RWPE2 (cell line): ENCODE results near the gene TECTA.

Experiments
- ATAC-seq: fragments of 200-7000 bp; cut with Tn5 transposase; 3 replicates; pipeline ENCODE4 v1.9.1; 2021; ENCODE audit warnings: low read depth
- DNase-seq: peaks from one replicate; pipeline ENCODE4 v3.0.0-alpha.2; 2020; ENCODE audit warnings: low spot score
- H3K27ac ChIP-seq: fragments of 450-650 bp; 2 replicates; pipeline ENCODE4 v1.5.1; 2017; ENCODE audit warnings: mild to moderate bottlenecking; ENCODE audit not compliant: poor library complexity, severe bottlenecking
- H3K27me3 ChIP-seq: fragments of 250-450 bp; sonication (Bioruptor Pico); 2 replicates; pipeline ENCODE4 v1.5.1; 2021; ENCODE audit warnings: mild to moderate bottlenecking, moderate library complexity; ENCODE audit not compliant: insufficient read depth, poor library complexity, severe bottlenecking
- H3K36me3 ChIP-seq: fragments of 250-450 bp; sonication (Bioruptor Pico); 2 replicates; pipeline ENCODE4 v1.5.1; 2020; ENCODE audit warnings: low read depth, mild to moderate bottlenecking, moderate library complexity
- H3K4me1 ChIP-seq: fragments of 250-450 bp; sonication (Bioruptor Pico); 2 replicates; pipeline ENCODE4 v1.5.1; 2021; ENCODE audit warnings: mild to moderate bottlenecking, moderate library complexity; ENCODE audit not compliant: insufficient read depth, poor library complexity, severe bottlenecking
- H3K4me3 ChIP-seq: fragments of 250-450 bp; sonication (Bioruptor Pico); 2 replicates; pipeline ENCODE4 v1.5.1; 2021; ENCODE audit warnings: mild to moderate bottlenecking, moderate library complexity; ENCODE audit not compliant: severe bottlenecking
- H3K9me3 ChIP-seq: fragments of 250-450 bp; sonication (Bioruptor Pico); 2 replicates; pipeline ENCODE4 v1.5.1; 2021; ENCODE audit warnings: mild to moderate bottlenecking, moderate library complexity; ENCODE audit not compliant: severe bottlenecking
- TF ChIP-seq, protein P1 (sequence below): fragments of 450-650 bp; IDR thresholded peaks from one replicate; pipeline ENCODE4 v1.5.1; 2017; ENCODE audit warnings: mild to moderate bottlenecking, moderate library complexity; ENCODE audit not compliant: poor library complexity, severe bottlenecking

The TECTA gene

DNA sequence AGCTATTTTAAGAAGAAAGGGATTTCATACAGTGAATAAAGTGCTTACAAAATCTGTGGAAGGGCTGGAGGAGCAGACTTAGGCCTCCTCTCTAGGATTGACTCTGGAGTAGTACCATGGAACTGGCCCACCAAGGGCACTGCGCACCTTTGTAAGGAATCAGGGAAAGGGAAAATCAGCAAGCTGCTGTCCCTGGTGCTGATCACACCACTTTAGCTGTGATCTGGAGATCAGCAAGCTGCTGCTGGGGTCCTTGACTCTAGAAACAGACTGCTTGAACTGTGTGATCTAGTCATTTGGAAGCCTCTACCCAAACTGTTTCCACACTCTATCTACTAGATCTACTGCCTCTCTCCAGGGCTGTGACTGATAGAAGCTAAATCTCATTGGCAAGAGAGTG is 18.4 kb upstream of the TECTA start:
- DNase-seq = no peak
- no peak overlapping the region for H3K4me3 ChIP-seq
- TF ChIP-seq, protein P1, sequence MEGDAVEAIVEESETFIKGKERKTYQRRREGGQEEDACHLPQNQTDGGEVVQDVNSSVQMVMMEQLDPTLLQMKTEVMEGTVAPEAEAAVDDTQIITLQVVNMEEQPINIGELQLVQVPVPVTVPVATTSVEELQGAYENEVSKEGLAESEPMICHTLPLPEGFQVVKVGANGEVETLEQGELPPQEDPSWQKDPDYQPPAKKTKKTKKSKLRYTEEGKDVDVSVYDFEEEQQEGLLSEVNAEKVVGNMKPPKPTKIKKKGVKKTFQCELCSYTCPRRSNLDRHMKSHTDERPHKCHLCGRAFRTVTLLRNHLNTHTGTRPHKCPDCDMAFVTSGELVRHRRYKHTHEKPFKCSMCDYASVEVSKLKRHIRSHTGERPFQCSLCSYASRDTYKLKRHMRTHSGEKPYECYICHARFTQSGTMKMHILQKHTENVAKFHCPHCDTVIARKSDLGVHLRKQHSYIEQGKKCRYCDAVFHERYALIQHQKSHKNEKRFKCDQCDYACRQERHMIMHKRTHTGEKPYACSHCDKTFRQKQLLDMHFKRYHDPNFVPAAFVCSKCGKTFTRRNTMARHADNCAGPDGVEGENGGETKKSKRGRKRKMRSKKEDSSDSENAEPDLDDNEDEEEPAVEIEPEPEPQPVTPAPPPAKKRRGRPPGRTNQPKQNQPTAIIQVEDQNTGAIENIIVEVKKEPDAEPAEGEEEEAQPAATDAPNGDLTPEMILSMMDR = no peak
- no peaks in the 10 kb centered on the region for H3K4me1 ChIP-seq
- H3K27ac ChIP-seq = no peak overlapping the region
- H3K9me3 ChIP-seq = no peaks in the 10 kb centered on the region
- peaks cover 12% of the 10 kb centered on the region for H3K36me3 ChIP-seq
- no peaks in the 10 kb centered on the region for H3K27me3 ChIP-seq
- ATAC-seq = no peak

DNA sequence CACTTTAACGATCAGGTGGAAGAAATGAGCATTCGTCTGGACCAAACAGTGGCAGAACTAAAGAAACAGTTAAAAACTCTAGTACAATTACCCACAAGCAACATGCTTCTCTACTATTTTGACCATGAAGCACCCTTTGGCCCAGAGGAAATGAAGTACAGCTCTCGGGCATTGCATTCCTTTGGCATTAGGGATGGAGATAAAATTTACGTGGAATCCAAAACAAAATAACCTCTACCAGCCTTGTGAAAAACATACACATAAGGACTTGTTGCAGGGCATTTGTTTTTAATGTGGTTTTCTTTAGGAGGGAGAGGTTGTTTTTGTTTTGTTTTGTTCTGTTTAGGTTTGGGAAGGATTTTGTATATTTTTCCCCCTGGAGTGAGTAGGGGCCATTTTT is 14.2 kb upstream of the TECTA start:
- no peaks in the 10 kb centered on the region for H3K27me3 ChIP-seq
- no peaks in the 10 kb centered on the region for H3K9me3 ChIP-seq
- H3K4me1 ChIP-seq = no peaks in the 10 kb centered on the region
- no peak for DNase-seq
- ATAC-seq = no peak
- H3K27ac ChIP-seq = no peak overlapping the region
- TF ChIP-seq, protein P1 = no peak
- no peak overlapping the region for H3K4me3 ChIP-seq
- peaks cover 11% of the 10 kb centered on the region; the same call in 1 of the 2 replicates for H3K36me3 ChIP-seq

- TF ChIP-seq, protein P1 = no peak
- Histone ChIP-seq H3K27ac (no peak overlapping the region), H3K36me3 (peaks cover 11% of the 10 kb centered on the region; the same call in 1 of the 2 replicates), H3K9me3 (no peaks in the 10 kb centered on the region), H3K4me1 (no peaks in the 10 kb centered on the region), H3K4me3 (no peak overlapping the region), H3K27me3 (no peaks in the 10 kb centered on the region)
- ATAC-seq (no peak), DNase-seq (no peak)
Measured at GRCh38 chr11:121089566-121089965, 11.5 kb upstream of the TECTA start.

DNA sequence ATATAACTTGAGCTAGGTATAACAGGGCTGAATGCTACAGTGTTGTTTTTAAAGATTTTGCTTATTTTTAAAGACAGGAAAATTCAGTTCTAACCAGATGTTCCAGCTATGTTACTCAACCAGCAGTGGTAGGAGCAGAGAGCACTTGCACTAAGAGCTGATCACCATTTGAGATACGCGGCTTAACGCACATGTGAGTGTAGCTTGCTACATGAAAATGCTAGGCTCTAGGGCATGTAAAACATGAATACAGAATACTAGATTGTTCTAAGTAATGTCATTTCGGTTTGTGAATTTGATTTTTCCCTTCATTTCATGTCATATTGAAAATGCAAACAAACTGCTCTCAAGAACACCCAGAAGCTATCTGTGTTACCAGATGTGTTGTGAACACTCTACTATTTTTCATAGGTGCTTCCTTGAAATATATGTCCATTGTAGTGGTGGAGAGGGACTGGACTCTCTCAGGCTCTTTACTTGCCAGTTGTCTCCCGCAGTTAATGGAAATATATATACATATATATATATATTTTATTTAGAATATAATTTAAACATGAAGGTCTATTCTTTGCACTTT is 10.8 kb upstream of the TECTA start:
- no peak overlapping the region for H3K4me3 ChIP-seq
- peaks cover 11% of the 10 kb centered on the region; the same call in 1 of the 2 replicates for H3K36me3 ChIP-seq
- no peak overlapping the region for H3K27ac ChIP-seq
- H3K9me3 ChIP-seq = no peaks in the 10 kb centered on the region
- no peaks in the 10 kb centered on the region for H3K4me1 ChIP-seq
- TF ChIP-seq, protein P1 = no peak
- H3K27me3 ChIP-seq = no peaks in the 10 kb centered on the region
- no peak for ATAC-seq
- no peak for DNase-seq

- Histone ChIP-seq H3K27ac (no peak overlapping the region), H3K4me3 (no peak overlapping the region), H3K27me3 (no peaks in the 10 kb centered on the region), H3K9me3 (no peaks in the 10 kb centered on the region), H3K4me1 (no peaks in the 10 kb centered on the region), H3K36me3 (peaks cover 7% of the 10 kb centered on the region; the same call in 1 of the 2 replicates)
- TF ChIP-seq, protein P1 = no peak
- ATAC-seq (no peak), DNase-seq (no peak)
Measured at GRCh38 chr11:121091492-121092152, 9.4 kb upstream of the TECTA start.
